OCI-LY3 (cell line): ENCODE data around the gene ROR2.

Source experiments
- H2AFZ ChIP-seq: fragments of 200-600, 300-600 bp; shearing (Covaris generic); 2 replicates; pipeline ENCODE4 v1.6.0; 2014; ENCODE audit warnings: antibody characterized with exemption, low read depth, low read length
- H3K27ac ChIP-seq: fragments of 200-600, 300-600 bp; sonication (generic); 2 replicates; pipeline ENCODE4 v1.5.1; 2014; ENCODE audit warnings: mild to moderate bottlenecking, low read length, moderate library complexity, mixed read lengths
- H3K27me3 ChIP-seq: fragments of 200-600, 300-600 bp; sonication (generic); 2 replicates; pipeline ENCODE4 v1.6.1; 2014; ENCODE audit warnings: low read depth, low read length, mixed read lengths
- H3K36me3 ChIP-seq: fragments of 200-600, 300-600 bp; sonication (generic); replicated peaks from 2 replicates; pipeline ENCODE3; 2014; ENCODE audit warnings: low read depth, low read length, mixed read lengths
- H3K4me1 ChIP-seq: fragments of 300-600, 200-600 bp; sonication (generic); 2 replicates; pipeline ENCODE4 v1.6.1; 2014; ENCODE audit warnings: low read length, mixed read lengths
- H3K4me2 ChIP-seq: fragments of 200-600, 300-600 bp; sonication (generic); 2 replicates; pipeline ENCODE4 v1.6.1; 2014; ENCODE audit warnings: low read length, mixed read lengths
- H3K4me3 ChIP-seq: fragments of 300-600, 200-600 bp; sonication (generic); 2 replicates; pipeline ENCODE4 v1.5.1; 2014; ENCODE audit warnings: antibody characterized with exemption, mild to moderate bottlenecking, low read length, moderate library complexity
- H3K79me2 ChIP-seq: fragments of 300-600, 200-600 bp; shearing (Covaris generic); 2 replicates; pipeline ENCODE4 v1.6.1; 2014; ENCODE audit warnings: mild to moderate bottlenecking, low read length, mixed read lengths
- H3K9ac ChIP-seq: fragments of 300-600, 200-600 bp; shearing (Covaris generic); 2 replicates; pipeline ENCODE4 v1.6.0; 2014; ENCODE audit warnings: mild to moderate bottlenecking, low read length, moderate library complexity
- H3K9me3 ChIP-seq: fragments of 200-600, 300-600 bp; shearing (Covaris generic); 2 replicates; pipeline ENCODE4 v1.6.1; 2014; ENCODE audit warnings: low read length, mixed read lengths; ENCODE audit not compliant: insufficient read depth
- H4K20me1 ChIP-seq: fragments of 200-600, 300-600 bp; sonication (generic); 2 replicates; pipeline ENCODE4 v1.6.1; 2016; ENCODE audit warnings: low read length, mixed read lengths; ENCODE audit not compliant: insufficient read depth
- CTCF ChIP-seq: fragments of 200-600, 300-600 bp; sonication (generic); IDR thresholded peaks from 2 replicates; pipeline ENCODE4 v1.5.1; 2014; ENCODE audit warnings: antibody characterized with exemption, low read length, low read depth
- EZH2phosphoT487 ChIP-seq: fragments of 200-600 bp; shearing (Covaris generic); IDR thresholded peaks from 2 replicates; pipeline ENCODE4 v1.6.1; 2018; ENCODE audit warnings: antibody characterized with exemption, mixed run types, low read depth

The ROR2 gene

GRCh38 chr9:91814201-91814600 is 135.8 kb downstream of the ROR2 start:
- H3K4me3 ChIP-seq: no peak overlapping the region
- TF ChIP-seq EZH2phosphoT487: no peak
- no peak for TF ChIP-seq CTCF
- peaks cover 1% of the 10 kb centered on the region; the same call in 1 of the 2 replicates for H3K27me3 ChIP-seq
- no peaks in the 10 kb centered on the region for H3K36me3 ChIP-seq
- no peak overlapping the region for H3K4me2 ChIP-seq
- H3K4me1 ChIP-seq: peaks cover 2% of the 10 kb centered on the region; the same call in 1 of the 2 replicates
- H3K9ac ChIP-seq: no peak overlapping the region
- no peak overlapping the region for H3K27ac ChIP-seq
- H4K20me1 ChIP-seq: no peaks in the 10 kb centered on the region
- no peaks in the 10 kb centered on the region for H3K9me3 ChIP-seq
- H2AFZ ChIP-seq: no peak overlapping the region
- H3K79me2 ChIP-seq: no peaks in the 10 kb centered on the region

- Histone ChIP-seq H3K27me3 (no peaks in the 10 kb centered on the region), H3K36me3 (no peaks in the 10 kb centered on the region), H3K27ac (no peak overlapping the region), H3K9ac (no peak overlapping the region), H2AFZ (no peak overlapping the region), H3K79me2 (no peaks in the 10 kb centered on the region), H3K4me2 (no peak overlapping the region), H3K9me3 (no peaks in the 10 kb centered on the region), H4K20me1 (no peaks in the 10 kb centered on the region), H3K4me3 (no peak overlapping the region), H3K4me1 (peaks cover 2% of the 10 kb centered on the region; the same call in 1 of the 2 replicates)
- TF ChIP-seq CTCF: no peak
- no peak for TF ChIP-seq EZH2phosphoT487
Measured at GRCh38 chr9:91813176-91813795, 136.7 kb downstream of the ROR2 start.

- H3K36me3 ChIP-seq: no peaks in the 10 kb centered on the region
- H3K79me2 ChIP-seq: no peaks in the 10 kb centered on the region
- H4K20me1 ChIP-seq: no peaks in the 10 kb centered on the region
- TF ChIP-seq CTCF: no peak
- no peak for TF ChIP-seq EZH2phosphoT487
- no peak overlapping the region for H2AFZ ChIP-seq
- H3K4me3 ChIP-seq: no peak overlapping the region
- no peak overlapping the region for H3K27ac ChIP-seq
- no peaks in the 10 kb centered on the region for H3K27me3 ChIP-seq
- H3K4me1 ChIP-seq: peaks cover 2% of the 10 kb centered on the region; the same call in 1 of the 2 replicates
- no peak overlapping the region for H3K9ac ChIP-seq
- no peaks in the 10 kb centered on the region for H3K9me3 ChIP-seq
- no peak overlapping the region for H3K4me2 ChIP-seq
Measured at GRCh38 chr9:91812191-91812590, 137.8 kb downstream of the ROR2 start.

GRCh38 chr9:91811024-91811909 is 138.8 kb downstream of the ROR2 start:
- H3K79me2 ChIP-seq: no peaks in the 10 kb centered on the region
- H3K27ac ChIP-seq: no peak overlapping the region
- H4K20me1 ChIP-seq: no peaks in the 10 kb centered on the region
- peaks cover 2% of the 10 kb centered on the region; the same call in 1 of the 2 replicates for H3K4me1 ChIP-seq
- no peaks in the 10 kb centered on the region for H3K36me3 ChIP-seq
- no peak overlapping the region for H3K4me2 ChIP-seq
- no peak overlapping the region for H2AFZ ChIP-seq
- no peak overlapping the region for H3K9ac ChIP-seq
- no peak for TF ChIP-seq CTCF
- TF ChIP-seq EZH2phosphoT487: no peak
- H3K27me3 ChIP-seq: no peaks in the 10 kb centered on the region
- no peaks in the 10 kb centered on the region for H3K9me3 ChIP-seq
- no peak overlapping the region for H3K4me3 ChIP-seq
